WTC11 (cell line): Measurements from ENCODE around the gene ZNF516. TPM values are rescaled to one million over a fixed set of nuclear protein-coding genes. Genes with fewer than 3 reads are reported as not detected.

Experiments
- ATAC-seq: fragments of 200-7000 bp; cut with Tn5 transposase; 2 replicates; pipeline ENCODE4 v1.10.0; 2021; ENCODE audit warnings: mild to moderate bottlenecking, moderate library complexity
- CTCF ChIA-PET: fragments of 300-600 bp; sonication (Branson Sonifier 250); formaldehyde crosslinking; loops from one replicate; lab custom pipeline; 2021; ENCODE audit warnings: antibody characterized with exemption; lab: Charles Lee
- POLR2A ChIA-PET: fragments of 350-600 bp; sonication (Branson Sonifier 250); formaldehyde crosslinking; loops from one replicate; lab custom pipeline; 2021; ENCODE audit warnings: antibody characterized with exemption; lab: Charles Lee
- DNase-seq: peaks from one replicate; pipeline ENCODE4 v3.0.0; 2021; ENCODE audit warnings: low spot score
- H3K27ac Mint-ChIP-seq: 2 replicates; pipeline ENCODE4 v1.8.0; 2021; ENCODE audit warnings: mixed read lengths
- H3K27me3 Mint-ChIP-seq: 2 replicates; pipeline ENCODE4 v1.8.0; 2021; ENCODE audit warnings: low read depth, mild to moderate bottlenecking, moderate library complexity, mixed read lengths
- H3K36me3 Mint-ChIP-seq: 2 replicates; pipeline ENCODE4 v1.8.0; 2021; ENCODE audit warnings: mixed read lengths
- H3K4me1 Mint-ChIP-seq: 2 replicates; pipeline ENCODE4 v1.8.0; 2022; ENCODE audit warnings: mixed read lengths
- H3K4me3 Mint-ChIP-seq: 2 replicates; pipeline ENCODE4 v1.8.0; 2021; ENCODE audit warnings: mild to moderate bottlenecking, moderate library complexity, mixed read lengths
- H3K9me3 Mint-ChIP-seq: 2 replicates; pipeline ENCODE4 v1.8.0; 2021; ENCODE audit warnings: mixed read lengths
- ATF1 ChIP-seq: sonication (generic); formaldehyde crosslinking; IDR thresholded peaks from 2 replicates; pipeline ENCODE4 v1.8.1; 2023; ENCODE audit warnings: mild to moderate bottlenecking, moderate library complexity, missing genetic modification reagents
- CBFB ChIP-seq: sonication (generic); formaldehyde crosslinking; IDR thresholded peaks from 2 replicates; pipeline ENCODE4 v1.8.1; 2022; ENCODE audit warnings: mild to moderate bottlenecking, low read depth, missing genetic modification reagents
- GTF2I ChIP-seq: fragments of 250-450 bp; sonication (Bioruptor Pico); conservative IDR thresholded peaks from 2 replicates; pipeline ENCODE4 v1.4.0; 2021; ENCODE audit warnings: mild to moderate bottlenecking
- JAZF1 ChIP-seq: fragments of 250-450 bp; sonication (Bioruptor Pico); IDR thresholded peaks from 2 replicates; pipeline ENCODE4 v1.9.0; 2021; ENCODE audit warnings: moderate library complexity, mild to moderate bottlenecking, inconsistent platforms
- SMAD4 ChIP-seq: sonication (generic); formaldehyde crosslinking; IDR thresholded peaks from 2 replicates; pipeline ENCODE4 v1.8.0; 2022; ENCODE audit warnings: mild to moderate bottlenecking, missing genetic modification reagents
- SP1 ChIP-seq: sonication (generic); formaldehyde crosslinking; conservative IDR thresholded peaks from 2 replicates; pipeline ENCODE4 v1.8.1; 2022; ENCODE audit warnings: missing genetic modification reagents
- ZNF423 ChIP-seq: fragments of 250-450 bp; sonication (Bioruptor Pico); IDR thresholded peaks from 2 replicates; pipeline ENCODE4 v2.1.2; 2022; ENCODE audit warnings: mild to moderate bottlenecking, moderate library complexity
- total RNA-seq: library from RNA; stranded (reverse); gene quantifications from 3 replicates; pipeline ENCODE4 v1.2.3, GENCODE V29; 2021
- TF ChIP-seq, protein P1 (sequence below): fragments of 200-600 bp; IDR thresholded peaks from 2 replicates; pipeline ENCODE4 v1.8.0; 2022; ENCODE audit warnings: antibody characterized with exemption
- TF ChIP-seq, protein P2 (sequence below): sonication (generic); formaldehyde crosslinking; IDR thresholded peaks from 2 replicates; pipeline ENCODE4 v1.8.1; 2023; ENCODE audit warnings: mild to moderate bottlenecking, missing genetic modification reagents, moderate library complexity
- TF ChIP-seq, protein P3 (sequence below): sonication (generic); formaldehyde crosslinking; IDR thresholded peaks from 2 replicates; pipeline ENCODE4 v1.8.1; 2023; ENCODE audit warnings: mild to moderate bottlenecking, missing genetic modification reagents, moderate library complexity
- TF ChIP-seq, protein P4 (sequence below): sonication (generic); formaldehyde crosslinking; IDR thresholded peaks from 2 replicates; pipeline ENCODE4 v1.8.1; 2022; ENCODE audit warnings: mild to moderate bottlenecking, moderate library complexity, missing genetic modification reagents
- TF ChIP-seq, protein P5 (sequence below): sonication (generic); formaldehyde crosslinking; IDR thresholded peaks from 2 replicates; pipeline ENCODE4 v1.8.0; 2022; ENCODE audit warnings: mild to moderate bottlenecking, missing genetic modification reagents
- TF ChIP-seq, protein P6 (sequence below): sonication (generic); formaldehyde crosslinking; IDR thresholded peaks from 2 replicates; pipeline ENCODE4 v1.8.0; 2022; ENCODE audit warnings: missing genetic modification reagents
- TF ChIP-seq, protein P7 (sequence below): sonication (generic); formaldehyde crosslinking; IDR thresholded peaks from 2 replicates; pipeline ENCODE4 v1.8.1; 2023; ENCODE audit warnings: mild to moderate bottlenecking, missing genetic modification reagents, borderline replicate concordance
- TF ChIP-seq, protein P8 (sequence below): sonication (generic); formaldehyde crosslinking; IDR thresholded peaks from 2 replicates; pipeline ENCODE4 v1.8.0; 2023; ENCODE audit warnings: mild to moderate bottlenecking, missing genetic modification reagents

Gene ZNF516
- total RNA-seq, 1 experiment from 2014 or later: 58.6 TPM

DNA sequence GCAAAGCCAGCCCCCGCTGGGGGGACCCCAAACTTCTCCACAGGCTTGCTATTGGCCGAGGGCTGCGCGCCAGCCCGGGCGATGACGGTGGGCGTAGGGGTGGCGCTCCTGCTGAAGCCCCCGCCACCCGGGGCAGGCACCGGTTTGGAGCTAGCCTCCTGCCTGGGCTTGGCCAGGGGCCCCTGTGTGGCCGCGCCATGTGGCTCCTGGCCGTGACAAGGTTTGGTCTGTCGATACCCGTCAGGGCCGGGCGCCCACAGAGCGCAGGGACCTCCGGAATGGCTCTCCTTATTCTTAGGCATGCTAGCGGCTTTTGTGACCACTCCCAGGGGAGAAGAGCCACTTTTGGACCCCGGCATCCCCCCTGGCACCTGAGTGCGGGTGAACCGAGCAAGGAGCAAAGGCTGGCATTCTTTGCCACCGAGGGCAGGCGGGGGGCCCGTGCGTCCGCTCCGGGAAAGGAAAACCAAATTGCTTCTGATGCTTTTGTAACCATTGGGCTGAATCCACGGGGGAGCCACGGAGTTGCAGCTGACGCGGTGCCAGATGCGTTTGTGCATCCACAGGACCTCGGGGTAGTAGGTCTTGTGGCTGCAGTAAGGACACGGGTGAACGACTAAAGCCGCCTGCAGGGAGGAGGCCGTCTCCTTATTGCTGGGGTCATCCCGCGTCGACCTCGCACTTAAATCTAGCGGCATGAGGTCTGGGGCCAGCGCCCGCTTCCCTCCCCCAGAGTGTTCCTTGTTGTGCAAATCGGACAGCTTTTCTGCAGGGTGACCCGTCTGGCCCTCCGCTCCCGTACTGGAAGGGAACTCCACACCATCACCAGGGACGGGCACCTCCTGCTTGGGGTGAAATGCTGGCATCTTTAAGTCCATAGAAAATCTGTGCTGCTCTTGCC, 115.6 kb downstream of the ZNF516 start:
- no peak overlapping the region for H3K4me3 Mint-ChIP-seq
- ChIA-PET POLR2A (no interaction called here), CTCF (interaction anchor here (1.1 to 2.0 kb wide), 4 partner anchors 10 to 83 kb away, joined by 3 to 8 read pairs (median 4); no protein-coding TSS in a partner anchor)
- peaks cover 19% of the 10 kb centered on the region for H3K4me1 Mint-ChIP-seq
- peaks cover 9% of the 10 kb centered on the region; the same call in 1 of the 2 replicates for H3K9me3 Mint-ChIP-seq
- no peak for DNase-seq
- no peaks in the 10 kb centered on the region; the same call in 1 of the 2 replicates for H3K27me3 Mint-ChIP-seq
- TF ChIP-seq JAZF1 (no peak), GTF2I (CRISPR knock-in tag) (no peak), ZNF423 (CRISPR knock-in tag) (no peak), CBFB (CRISPR knock-in tag) (no peak), SMAD4 (CRISPR knock-in tag) (no peak)
- TF ChIP-seq, protein P1, sequence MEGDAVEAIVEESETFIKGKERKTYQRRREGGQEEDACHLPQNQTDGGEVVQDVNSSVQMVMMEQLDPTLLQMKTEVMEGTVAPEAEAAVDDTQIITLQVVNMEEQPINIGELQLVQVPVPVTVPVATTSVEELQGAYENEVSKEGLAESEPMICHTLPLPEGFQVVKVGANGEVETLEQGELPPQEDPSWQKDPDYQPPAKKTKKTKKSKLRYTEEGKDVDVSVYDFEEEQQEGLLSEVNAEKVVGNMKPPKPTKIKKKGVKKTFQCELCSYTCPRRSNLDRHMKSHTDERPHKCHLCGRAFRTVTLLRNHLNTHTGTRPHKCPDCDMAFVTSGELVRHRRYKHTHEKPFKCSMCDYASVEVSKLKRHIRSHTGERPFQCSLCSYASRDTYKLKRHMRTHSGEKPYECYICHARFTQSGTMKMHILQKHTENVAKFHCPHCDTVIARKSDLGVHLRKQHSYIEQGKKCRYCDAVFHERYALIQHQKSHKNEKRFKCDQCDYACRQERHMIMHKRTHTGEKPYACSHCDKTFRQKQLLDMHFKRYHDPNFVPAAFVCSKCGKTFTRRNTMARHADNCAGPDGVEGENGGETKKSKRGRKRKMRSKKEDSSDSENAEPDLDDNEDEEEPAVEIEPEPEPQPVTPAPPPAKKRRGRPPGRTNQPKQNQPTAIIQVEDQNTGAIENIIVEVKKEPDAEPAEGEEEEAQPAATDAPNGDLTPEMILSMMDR: no peak
- TF ChIP-seq, protein P2, sequence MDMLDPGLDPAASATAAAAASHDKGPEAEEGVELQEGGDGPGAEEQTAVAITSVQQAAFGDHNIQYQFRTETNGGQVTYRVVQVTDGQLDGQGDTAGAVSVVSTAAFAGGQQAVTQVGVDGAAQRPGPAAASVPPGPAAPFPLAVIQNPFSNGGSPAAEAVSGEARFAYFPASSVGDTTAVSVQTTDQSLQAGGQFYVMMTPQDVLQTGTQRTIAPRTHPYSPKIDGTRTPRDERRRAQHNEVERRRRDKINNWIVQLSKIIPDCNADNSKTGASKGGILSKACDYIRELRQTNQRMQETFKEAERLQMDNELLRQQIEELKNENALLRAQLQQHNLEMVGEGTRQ (CRISPR knock-in tag): no peak
- TF ChIP-seq, protein P3, sequence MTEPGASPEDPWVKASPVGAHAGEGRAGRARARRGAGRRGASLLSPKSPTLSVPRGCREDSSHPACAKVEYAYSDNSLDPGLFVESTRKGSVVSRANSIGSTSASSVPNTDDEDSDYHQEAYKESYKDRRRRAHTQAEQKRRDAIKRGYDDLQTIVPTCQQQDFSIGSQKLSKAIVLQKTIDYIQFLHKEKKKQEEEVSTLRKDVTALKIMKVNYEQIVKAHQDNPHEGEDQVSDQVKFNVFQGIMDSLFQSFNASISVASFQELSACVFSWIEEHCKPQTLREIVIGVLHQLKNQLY (CRISPR knock-in tag): no peak
- TF ChIP-seq, protein P4, sequence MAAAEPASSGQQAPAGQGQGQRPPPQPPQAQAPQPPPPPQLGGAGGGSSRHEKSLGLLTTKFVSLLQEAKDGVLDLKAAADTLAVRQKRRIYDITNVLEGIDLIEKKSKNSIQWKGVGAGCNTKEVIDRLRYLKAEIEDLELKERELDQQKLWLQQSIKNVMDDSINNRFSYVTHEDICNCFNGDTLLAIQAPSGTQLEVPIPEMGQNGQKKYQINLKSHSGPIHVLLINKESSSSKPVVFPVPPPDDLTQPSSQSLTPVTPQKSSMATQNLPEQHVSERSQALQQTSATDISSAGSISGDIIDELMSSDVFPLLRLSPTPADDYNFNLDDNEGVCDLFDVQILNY (CRISPR knock-in tag): no peak
- no peak overlapping the region for H3K27ac Mint-ChIP-seq
- ATAC-seq: no peak
- peaks cover 20% of the 10 kb centered on the region for H3K36me3 Mint-ChIP-seq

DNA sequence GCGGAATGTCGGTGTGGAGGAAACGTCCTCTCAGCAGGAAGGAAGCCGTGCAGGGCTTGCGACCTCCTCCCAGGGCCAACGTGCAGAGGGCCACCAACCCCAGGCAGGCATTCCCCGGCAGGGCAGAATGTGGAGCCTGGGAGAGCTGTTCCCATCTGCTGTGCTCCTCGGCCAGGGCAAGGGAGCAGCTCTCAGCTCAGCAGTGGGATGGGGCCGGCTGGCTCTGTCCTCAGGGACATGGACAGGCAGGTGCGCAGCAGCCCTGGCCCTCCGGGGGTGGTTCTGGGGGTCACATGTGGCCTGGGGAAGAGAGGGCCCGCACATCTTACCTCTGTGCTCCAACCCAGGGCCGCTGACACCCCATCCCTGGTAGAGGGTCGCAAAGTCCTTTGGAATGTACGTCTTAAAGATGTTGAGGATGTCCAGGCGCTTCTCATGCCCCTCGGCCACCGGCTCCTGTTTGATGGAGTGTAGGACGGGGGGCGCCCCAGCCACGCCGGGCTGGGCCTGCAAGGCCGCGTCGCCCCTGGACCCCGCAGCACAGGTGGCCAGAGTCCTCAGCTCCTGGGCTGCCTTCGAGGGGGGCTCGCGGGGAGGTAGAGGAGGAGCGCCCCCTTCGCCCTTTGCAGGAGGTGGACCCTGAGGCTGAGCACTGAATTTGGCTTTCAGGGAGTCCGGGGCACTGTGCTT, 116.4 kb downstream of the ZNF516 start:
- H3K9me3 Mint-ChIP-seq: peaks cover 9% of the 10 kb centered on the region; the same call in 1 of the 2 replicates
- no peaks in the 10 kb centered on the region; the same call in 1 of the 2 replicates for H3K27me3 Mint-ChIP-seq
- H3K4me1 Mint-ChIP-seq: peaks cover 21% of the 10 kb centered on the region
- TF ChIP-seq, protein P5, sequence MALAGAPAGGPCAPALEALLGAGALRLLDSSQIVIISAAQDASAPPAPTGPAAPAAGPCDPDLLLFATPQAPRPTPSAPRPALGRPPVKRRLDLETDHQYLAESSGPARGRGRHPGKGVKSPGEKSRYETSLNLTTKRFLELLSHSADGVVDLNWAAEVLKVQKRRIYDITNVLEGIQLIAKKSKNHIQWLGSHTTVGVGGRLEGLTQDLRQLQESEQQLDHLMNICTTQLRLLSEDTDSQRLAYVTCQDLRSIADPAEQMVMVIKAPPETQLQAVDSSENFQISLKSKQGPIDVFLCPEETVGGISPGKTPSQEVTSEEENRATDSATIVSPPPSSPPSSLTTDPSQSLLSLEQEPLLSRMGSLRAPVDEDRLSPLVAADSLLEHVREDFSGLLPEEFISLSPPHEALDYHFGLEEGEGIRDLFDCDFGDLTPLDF: no peak
- no peak for TF ChIP-seq SP1 (CRISPR knock-in tag)
- TF ChIP-seq, protein P6, sequence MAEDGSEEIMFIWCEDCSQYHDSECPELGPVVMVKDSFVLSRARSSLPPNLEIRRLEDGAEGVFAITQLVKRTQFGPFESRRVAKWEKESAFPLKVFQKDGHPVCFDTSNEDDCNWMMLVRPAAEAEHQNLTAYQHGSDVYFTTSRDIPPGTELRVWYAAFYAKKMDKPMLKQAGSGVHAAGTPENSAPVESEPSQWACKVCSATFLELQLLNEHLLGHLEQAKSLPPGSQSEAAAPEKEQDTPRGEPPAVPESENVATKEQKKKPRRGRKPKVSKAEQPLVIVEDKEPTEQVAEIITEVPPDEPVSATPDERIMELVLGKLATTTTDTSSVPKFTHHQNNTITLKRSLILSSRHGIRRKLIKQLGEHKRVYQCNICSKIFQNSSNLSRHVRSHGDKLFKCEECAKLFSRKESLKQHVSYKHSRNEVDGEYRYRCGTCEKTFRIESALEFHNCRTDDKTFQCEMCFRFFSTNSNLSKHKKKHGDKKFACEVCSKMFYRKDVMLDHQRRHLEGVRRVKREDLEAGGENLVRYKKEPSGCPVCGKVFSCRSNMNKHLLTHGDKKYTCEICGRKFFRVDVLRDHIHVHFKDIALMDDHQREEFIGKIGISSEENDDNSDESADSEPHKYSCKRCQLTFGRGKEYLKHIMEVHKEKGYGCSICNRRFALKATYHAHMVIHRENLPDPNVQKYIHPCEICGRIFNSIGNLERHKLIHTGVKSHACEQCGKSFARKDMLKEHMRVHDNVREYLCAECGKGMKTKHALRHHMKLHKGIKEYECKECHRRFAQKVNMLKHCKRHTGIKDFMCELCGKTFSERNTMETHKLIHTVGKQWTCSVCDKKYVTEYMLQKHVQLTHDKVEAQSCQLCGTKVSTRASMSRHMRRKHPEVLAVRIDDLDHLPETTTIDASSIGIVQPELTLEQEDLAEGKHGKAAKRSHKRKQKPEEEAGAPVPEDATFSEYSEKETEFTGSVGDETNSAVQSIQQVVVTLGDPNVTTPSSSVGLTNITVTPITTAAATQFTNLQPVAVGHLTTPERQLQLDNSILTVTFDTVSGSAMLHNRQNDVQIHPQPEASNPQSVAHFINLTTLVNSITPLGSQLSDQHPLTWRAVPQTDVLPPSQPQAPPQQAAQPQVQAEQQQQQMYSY (CRISPR knock-in tag): no peak
- TF ChIP-seq, protein P7, sequence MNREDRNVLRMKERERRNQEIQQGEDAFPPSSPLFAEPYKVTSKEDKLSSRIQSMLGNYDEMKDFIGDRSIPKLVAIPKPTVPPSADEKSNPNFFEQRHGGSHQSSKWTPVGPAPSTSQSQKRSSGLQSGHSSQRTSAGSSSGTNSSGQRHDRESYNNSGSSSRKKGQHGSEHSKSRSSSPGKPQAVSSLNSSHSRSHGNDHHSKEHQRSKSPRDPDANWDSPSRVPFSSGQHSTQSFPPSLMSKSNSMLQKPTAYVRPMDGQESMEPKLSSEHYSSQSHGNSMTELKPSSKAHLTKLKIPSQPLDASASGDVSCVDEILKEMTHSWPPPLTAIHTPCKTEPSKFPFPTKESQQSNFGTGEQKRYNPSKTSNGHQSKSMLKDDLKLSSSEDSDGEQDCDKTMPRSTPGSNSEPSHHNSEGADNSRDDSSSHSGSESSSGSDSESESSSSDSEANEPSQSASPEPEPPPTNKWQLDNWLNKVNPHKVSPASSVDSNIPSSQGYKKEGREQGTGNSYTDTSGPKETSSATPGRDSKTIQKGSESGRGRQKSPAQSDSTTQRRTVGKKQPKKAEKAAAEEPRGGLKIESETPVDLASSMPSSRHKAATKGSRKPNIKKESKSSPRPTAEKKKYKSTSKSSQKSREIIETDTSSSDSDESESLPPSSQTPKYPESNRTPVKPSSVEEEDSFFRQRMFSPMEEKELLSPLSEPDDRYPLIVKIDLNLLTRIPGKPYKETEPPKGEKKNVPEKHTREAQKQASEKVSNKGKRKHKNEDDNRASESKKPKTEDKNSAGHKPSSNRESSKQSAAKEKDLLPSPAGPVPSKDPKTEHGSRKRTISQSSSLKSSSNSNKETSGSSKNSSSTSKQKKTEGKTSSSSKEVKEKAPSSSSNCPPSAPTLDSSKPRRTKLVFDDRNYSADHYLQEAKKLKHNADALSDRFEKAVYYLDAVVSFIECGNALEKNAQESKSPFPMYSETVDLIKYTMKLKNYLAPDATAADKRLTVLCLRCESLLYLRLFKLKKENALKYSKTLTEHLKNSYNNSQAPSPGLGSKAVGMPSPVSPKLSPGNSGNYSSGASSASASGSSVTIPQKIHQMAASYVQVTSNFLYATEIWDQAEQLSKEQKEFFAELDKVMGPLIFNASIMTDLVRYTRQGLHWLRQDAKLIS (CRISPR knock-in tag): no peak
- no peak for TF ChIP-seq ATF1
- TF ChIP-seq, protein P8, sequence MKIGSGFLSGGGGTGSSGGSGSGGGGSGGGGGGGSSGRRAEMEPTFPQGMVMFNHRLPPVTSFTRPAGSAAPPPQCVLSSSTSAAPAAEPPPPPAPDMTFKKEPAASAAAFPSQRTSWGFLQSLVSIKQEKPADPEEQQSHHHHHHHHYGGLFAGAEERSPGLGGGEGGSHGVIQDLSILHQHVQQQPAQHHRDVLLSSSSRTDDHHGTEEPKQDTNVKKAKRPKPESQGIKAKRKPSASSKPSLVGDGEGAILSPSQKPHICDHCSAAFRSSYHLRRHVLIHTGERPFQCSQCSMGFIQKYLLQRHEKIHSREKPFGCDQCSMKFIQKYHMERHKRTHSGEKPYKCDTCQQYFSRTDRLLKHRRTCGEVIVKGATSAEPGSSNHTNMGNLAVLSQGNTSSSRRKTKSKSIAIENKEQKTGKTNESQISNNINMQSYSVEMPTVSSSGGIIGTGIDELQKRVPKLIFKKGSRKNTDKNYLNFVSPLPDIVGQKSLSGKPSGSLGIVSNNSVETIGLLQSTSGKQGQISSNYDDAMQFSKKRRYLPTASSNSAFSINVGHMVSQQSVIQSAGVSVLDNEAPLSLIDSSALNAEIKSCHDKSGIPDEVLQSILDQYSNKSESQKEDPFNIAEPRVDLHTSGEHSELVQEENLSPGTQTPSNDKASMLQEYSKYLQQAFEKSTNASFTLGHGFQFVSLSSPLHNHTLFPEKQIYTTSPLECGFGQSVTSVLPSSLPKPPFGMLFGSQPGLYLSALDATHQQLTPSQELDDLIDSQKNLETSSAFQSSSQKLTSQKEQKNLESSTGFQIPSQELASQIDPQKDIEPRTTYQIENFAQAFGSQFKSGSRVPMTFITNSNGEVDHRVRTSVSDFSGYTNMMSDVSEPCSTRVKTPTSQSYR (CRISPR knock-in tag): no peak
- ATAC-seq (no peak), DNase-seq (no peak)
- H3K36me3 Mint-ChIP-seq: peaks cover 20% of the 10 kb centered on the region
- POLR2A ChIA-PET: no interaction called here
- H3K27ac Mint-ChIP-seq: no peak overlapping the region
- CTCF ChIA-PET: interaction anchor here (1.4 kb wide), 1 partner anchor 20 kb away, joined by 3 read pairs; no protein-coding TSS in a partner anchor
- H3K4me3 Mint-ChIP-seq: no peak overlapping the region
